SU-DHL-6 (cell line): ENCODE data around the gene MDP1.

ENCODE experiments used
- EZH2phosphoT487 ChIP-seq: fragments of 200-600 bp; sonication (generic), shearing (Covaris generic); conservative IDR thresholded peaks from 2 replicates; pipeline ENCODE4 v1.6.1; 2018; ENCODE audit warnings: mild to moderate bottlenecking, antibody characterized with exemption, low read length, moderate library complexity, mixed read lengths
- TF ChIP-seq, protein P1 (sequence below): fragments of 200-600 bp; sonication (generic); IDR thresholded peaks from one replicate; pipeline ENCODE4 v1.5.1; 2017; ENCODE audit warnings: antibody characterized with exemption, mild to moderate bottlenecking, low read length, moderate library complexity; ENCODE audit not compliant: insufficient read depth, poor library complexity, severe bottlenecking

- TF ChIP-seq, protein P1, sequence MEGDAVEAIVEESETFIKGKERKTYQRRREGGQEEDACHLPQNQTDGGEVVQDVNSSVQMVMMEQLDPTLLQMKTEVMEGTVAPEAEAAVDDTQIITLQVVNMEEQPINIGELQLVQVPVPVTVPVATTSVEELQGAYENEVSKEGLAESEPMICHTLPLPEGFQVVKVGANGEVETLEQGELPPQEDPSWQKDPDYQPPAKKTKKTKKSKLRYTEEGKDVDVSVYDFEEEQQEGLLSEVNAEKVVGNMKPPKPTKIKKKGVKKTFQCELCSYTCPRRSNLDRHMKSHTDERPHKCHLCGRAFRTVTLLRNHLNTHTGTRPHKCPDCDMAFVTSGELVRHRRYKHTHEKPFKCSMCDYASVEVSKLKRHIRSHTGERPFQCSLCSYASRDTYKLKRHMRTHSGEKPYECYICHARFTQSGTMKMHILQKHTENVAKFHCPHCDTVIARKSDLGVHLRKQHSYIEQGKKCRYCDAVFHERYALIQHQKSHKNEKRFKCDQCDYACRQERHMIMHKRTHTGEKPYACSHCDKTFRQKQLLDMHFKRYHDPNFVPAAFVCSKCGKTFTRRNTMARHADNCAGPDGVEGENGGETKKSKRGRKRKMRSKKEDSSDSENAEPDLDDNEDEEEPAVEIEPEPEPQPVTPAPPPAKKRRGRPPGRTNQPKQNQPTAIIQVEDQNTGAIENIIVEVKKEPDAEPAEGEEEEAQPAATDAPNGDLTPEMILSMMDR, result no peak
- no peak for TF ChIP-seq EZH2phosphoT487
Measured at GRCh38 chr14:24207625-24208024, 8.2 kb downstream of the MDP1 start.
